Measurements from ENCODE around the gene GLO1.
"Not testable (repeated sequence)": the region's sequence is repeated elsewhere in the genome, so short reads cannot be mapped to it uniquely, and the experiment has no call there.

DNA sequence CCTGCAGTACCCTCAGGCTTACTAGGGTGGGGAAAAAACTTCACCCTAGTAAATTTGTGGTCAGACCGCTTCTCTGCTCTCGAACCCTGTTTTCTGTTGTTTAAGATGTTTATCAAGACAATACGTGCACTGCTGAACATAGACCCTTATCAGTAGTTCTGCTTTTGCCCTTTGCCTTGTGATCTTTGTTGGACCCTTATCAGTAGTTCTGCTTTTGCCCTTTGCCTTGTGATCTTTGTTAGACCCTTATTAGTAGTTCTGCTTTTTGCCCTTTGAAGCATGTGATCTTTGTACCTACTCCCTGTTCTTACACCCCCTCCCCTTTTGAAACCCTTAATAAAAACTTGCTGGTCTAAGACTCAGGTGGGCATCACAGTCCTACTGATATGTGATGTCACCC is 3.2 kb downstream of the GLO1 start:
- TF ChIP-seq, protein P1, sequence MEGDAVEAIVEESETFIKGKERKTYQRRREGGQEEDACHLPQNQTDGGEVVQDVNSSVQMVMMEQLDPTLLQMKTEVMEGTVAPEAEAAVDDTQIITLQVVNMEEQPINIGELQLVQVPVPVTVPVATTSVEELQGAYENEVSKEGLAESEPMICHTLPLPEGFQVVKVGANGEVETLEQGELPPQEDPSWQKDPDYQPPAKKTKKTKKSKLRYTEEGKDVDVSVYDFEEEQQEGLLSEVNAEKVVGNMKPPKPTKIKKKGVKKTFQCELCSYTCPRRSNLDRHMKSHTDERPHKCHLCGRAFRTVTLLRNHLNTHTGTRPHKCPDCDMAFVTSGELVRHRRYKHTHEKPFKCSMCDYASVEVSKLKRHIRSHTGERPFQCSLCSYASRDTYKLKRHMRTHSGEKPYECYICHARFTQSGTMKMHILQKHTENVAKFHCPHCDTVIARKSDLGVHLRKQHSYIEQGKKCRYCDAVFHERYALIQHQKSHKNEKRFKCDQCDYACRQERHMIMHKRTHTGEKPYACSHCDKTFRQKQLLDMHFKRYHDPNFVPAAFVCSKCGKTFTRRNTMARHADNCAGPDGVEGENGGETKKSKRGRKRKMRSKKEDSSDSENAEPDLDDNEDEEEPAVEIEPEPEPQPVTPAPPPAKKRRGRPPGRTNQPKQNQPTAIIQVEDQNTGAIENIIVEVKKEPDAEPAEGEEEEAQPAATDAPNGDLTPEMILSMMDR (IDR thresholded peaks at IDR 0.05 in 8 of 11, conservative IDR thresholded peaks at IDR 0.05 in 3 of 11), result not testable (repeated sequence)
- TF ChIP-seq POLR2A (IDR thresholded peaks at IDR 0.05), result not testable (repeated sequence)

All from spleen (tissue), 7 donors.